ENCODE data around the gene GGA3. TPM values are rescaled to one million over a fixed set of nuclear protein-coding genes. Genes with fewer than 3 reads are reported as not detected.
"Not testable (repeated sequence)": the region's sequence is repeated elsewhere in the genome, so short reads cannot be mapped to it uniquely, and the experiment has no call there.

The GGA3 gene
- total RNA-seq, 1 donor from 2014 or later = 28.4 TPM

GRCh38 chr17:75289115-75289831 is 27.9 kb upstream of the GGA3 start, which contains the start of gene SLC25A19:
Gene SLC25A19 (minus strand): TSS chr17:75289433. CDS start chr17:75286764, 2,669 bp downstream.
- Mint-ChIP-seq H3K27me3 (ENCODE audit: low read depth) (no peaks in the 10 kb centered on the region), H3K9me3 (ENCODE audit: low read depth) (no peaks in the 10 kb centered on the region)

GRCh38 chr17:75288770-75289114 is 27.3 kb upstream of the GGA3 start:
- no peaks in the 10 kb centered on the region for H3K27me3 Mint-ChIP-seq (ENCODE audit: low read depth)
- peak overlapping the region; percentile 98 for H3K27ac Mint-ChIP-seq (ENCODE audit: unreplicated experiment)
- no peaks in the 10 kb centered on the region for H3K9me3 Mint-ChIP-seq (ENCODE audit: low read depth)
- no peak for TF ChIP-seq CTCF (IDR thresholded peaks at IDR 0.05)
- H3K4me1 Mint-ChIP-seq (ENCODE audit: low read depth) = peaks cover 11% of the 10 kb centered on the region
- H3K36me3 Mint-ChIP-seq (ENCODE audit: low read depth) = peaks cover 4% of the 10 kb centered on the region
- H3K4me3 Mint-ChIP-seq (ENCODE audit: unreplicated experiment) = peak overlapping the region; percentile 99
- DNase-seq (ENCODE audit: low spot score) = no peak

More at GRCh38 chr17:75289115-75289831, 27.9 kb upstream of the GGA3 start, which contains the start of gene SLC25A19:
- DNase-seq (ENCODE audit: low spot score) = peak; percentile 99
- TF ChIP-seq CTCF (IDR thresholded peaks at IDR 0.05) = peak; percentile 15
- H3K36me3 Mint-ChIP-seq (ENCODE audit: low read depth) = peaks cover 4% of the 10 kb centered on the region
- peaks cover 11% of the 10 kb centered on the region for H3K4me1 Mint-ChIP-seq (ENCODE audit: low read depth)
- H3K4me3 Mint-ChIP-seq (ENCODE audit: unreplicated experiment) = peak within 1 kb of the TSS; percentile 99
- H3K27ac Mint-ChIP-seq (ENCODE audit: unreplicated experiment) = peak within 1 kb of the TSS; percentile 98

- H3K36me3 Mint-ChIP-seq (ENCODE audit: low read depth) = peaks cover 4% of the 10 kb centered on the region
- H3K27ac Mint-ChIP-seq (ENCODE audit: unreplicated experiment) = no peak overlapping the region
- no peaks in the 10 kb centered on the region for H3K9me3 Mint-ChIP-seq (ENCODE audit: low read depth)
- DNase-seq (ENCODE audit: low spot score) = no peak
- no peaks in the 10 kb centered on the region for H3K27me3 Mint-ChIP-seq (ENCODE audit: low read depth)
- no peak for TF ChIP-seq CTCF (IDR thresholded peaks at IDR 0.05)
- peak overlapping the region; percentile 99 for H3K4me3 Mint-ChIP-seq (ENCODE audit: unreplicated experiment)
- H3K4me1 Mint-ChIP-seq (ENCODE audit: low read depth) = peaks cover 11% of the 10 kb centered on the region
These were observed 27.0 kb upstream of the GGA3 start for GRCh38 chr17:75288359-75288758.

- H3K9me3 Mint-ChIP-seq (ENCODE audit: low read depth) = no peaks in the 10 kb centered on the region
- peaks cover 4% of the 10 kb centered on the region for H3K36me3 Mint-ChIP-seq (ENCODE audit: low read depth)
- H3K27ac Mint-ChIP-seq (ENCODE audit: unreplicated experiment) = no peak overlapping the region
- no peak for DNase-seq (ENCODE audit: low spot score)
- no peak overlapping the region for H3K4me3 Mint-ChIP-seq (ENCODE audit: unreplicated experiment)
- H3K27me3 Mint-ChIP-seq (ENCODE audit: low read depth) = no peaks in the 10 kb centered on the region
- TF ChIP-seq CTCF (IDR thresholded peaks at IDR 0.05) = no peak
- H3K4me1 Mint-ChIP-seq (ENCODE audit: low read depth) = peaks cover 11% of the 10 kb centered on the region
These were observed 25.8 kb upstream of the GGA3 start for GRCh38 chr17:75287221-75287620.

GRCh38 chr17:75285123-75285522 is 23.7 kb upstream of the GGA3 start:
- Mint-ChIP-seq H3K4me3 (ENCODE audit: unreplicated experiment) (no peak overlapping the region), H3K9me3 (ENCODE audit: low read depth) (no peaks in the 10 kb centered on the region), H3K4me1 (ENCODE audit: low read depth) (peaks cover 10% of the 10 kb centered on the region), H3K27ac (ENCODE audit: unreplicated experiment) (no peak overlapping the region), H3K36me3 (ENCODE audit: low read depth) (peaks cover 7% of the 10 kb centered on the region), H3K27me3 (ENCODE audit: low read depth) (no peaks in the 10 kb centered on the region)
- no peak for TF ChIP-seq CTCF (IDR thresholded peaks at IDR 0.05)
- no peak for DNase-seq (ENCODE audit: low spot score)

GRCh38 chr17:75280189-75280588 is 18.8 kb upstream of the GGA3 start:
- H3K4me3 Mint-ChIP-seq (ENCODE audit: unreplicated experiment); H3K9me3 Mint-ChIP-seq (ENCODE audit: low read depth); H3K27me3 Mint-ChIP-seq (ENCODE audit: low read depth); DNase-seq (ENCODE audit: low spot score); H3K27ac Mint-ChIP-seq (ENCODE audit: unreplicated experiment); H3K36me3 Mint-ChIP-seq (ENCODE audit: low read depth): not testable (repeated sequence)
- H3K4me1 Mint-ChIP-seq (ENCODE audit: low read depth) = peaks cover 12% of the 10 kb centered on the region
